HL-60 (cell line): ENCODE measurements around the gene SLC38A6.

Experiments used
- DNase-seq, 2 experiments: peaks; one replicate each; pipeline ENCODE4 v3.0.0-alpha.2; 2010 to 2020; ENCODE audit warnings: low read depth in 1 of 2, low spot score in 1 of 2
- H3K27ac ChIP-seq: fragments of 250-450 bp; sonication (Bioruptor Pico); replicated peaks from 2 replicates; pipeline ENCODE4 v1.5.1; 2020; ENCODE audit warnings: mild to moderate bottlenecking, moderate library complexity
- H3K27me3 ChIP-seq: fragments of 250-450 bp; sonication (Bioruptor Pico); 2 replicates; pipeline ENCODE4 v1.5.1; 2021; ENCODE audit warnings: mild to moderate bottlenecking, moderate library complexity; ENCODE audit not compliant: insufficient read depth, poor library complexity, severe bottlenecking
- H3K4me3 ChIP-seq: replicated peaks from 2 replicates; pipeline ENCODE4 v1.5.1; 2011; ENCODE audit warnings: mild to moderate bottlenecking, control low read depth, low read length; ENCODE audit not compliant: insufficient read depth
- CTCF ChIP-seq: IDR thresholded peaks from one replicate; pipeline ENCODE4 v1.5.1; 2011; ENCODE audit warnings: low read length, control low read depth, inconsistent platforms; ENCODE audit not compliant: insufficient read depth
- GABPA ChIP-seq: IDR thresholded peaks from 2 replicates; pipeline ENCODE4 v1.6.1; 2012; ENCODE audit warnings: low read depth
- POLR2AphosphoS5 ChIP-seq: IDR thresholded peaks from 2 replicates; pipeline ENCODE4 v1.6.1; 2012; ENCODE audit warnings: low read depth
- SPI1 ChIP-seq: IDR thresholded peaks from 2 replicates; pipeline ENCODE4 v1.6.1; 2012; ENCODE audit warnings: low read depth, mild to moderate bottlenecking, borderline replicate concordance
- TF ChIP-seq, protein P1 (sequence below): IDR thresholded peaks from 2 replicates; pipeline ENCODE4 v1.6.1; 2012; ENCODE audit warnings: low read depth; ENCODE audit not compliant: insufficient replicate concordance

Gene SLC38A6

GRCh38 chr14:61033855-61034254 is 52.8 kb downstream of the SLC38A6 start:
- H3K27me3 ChIP-seq: no peaks in the 10 kb centered on the region
- no peak overlapping the region for H3K27ac ChIP-seq
- DNase-seq: no peak
- no peak overlapping the region for H3K4me3 ChIP-seq
- TF ChIP-seq POLR2AphosphoS5 (no peak), SPI1 (no peak), CTCF (no peak), GABPA (no peak)
- TF ChIP-seq, protein P1, sequence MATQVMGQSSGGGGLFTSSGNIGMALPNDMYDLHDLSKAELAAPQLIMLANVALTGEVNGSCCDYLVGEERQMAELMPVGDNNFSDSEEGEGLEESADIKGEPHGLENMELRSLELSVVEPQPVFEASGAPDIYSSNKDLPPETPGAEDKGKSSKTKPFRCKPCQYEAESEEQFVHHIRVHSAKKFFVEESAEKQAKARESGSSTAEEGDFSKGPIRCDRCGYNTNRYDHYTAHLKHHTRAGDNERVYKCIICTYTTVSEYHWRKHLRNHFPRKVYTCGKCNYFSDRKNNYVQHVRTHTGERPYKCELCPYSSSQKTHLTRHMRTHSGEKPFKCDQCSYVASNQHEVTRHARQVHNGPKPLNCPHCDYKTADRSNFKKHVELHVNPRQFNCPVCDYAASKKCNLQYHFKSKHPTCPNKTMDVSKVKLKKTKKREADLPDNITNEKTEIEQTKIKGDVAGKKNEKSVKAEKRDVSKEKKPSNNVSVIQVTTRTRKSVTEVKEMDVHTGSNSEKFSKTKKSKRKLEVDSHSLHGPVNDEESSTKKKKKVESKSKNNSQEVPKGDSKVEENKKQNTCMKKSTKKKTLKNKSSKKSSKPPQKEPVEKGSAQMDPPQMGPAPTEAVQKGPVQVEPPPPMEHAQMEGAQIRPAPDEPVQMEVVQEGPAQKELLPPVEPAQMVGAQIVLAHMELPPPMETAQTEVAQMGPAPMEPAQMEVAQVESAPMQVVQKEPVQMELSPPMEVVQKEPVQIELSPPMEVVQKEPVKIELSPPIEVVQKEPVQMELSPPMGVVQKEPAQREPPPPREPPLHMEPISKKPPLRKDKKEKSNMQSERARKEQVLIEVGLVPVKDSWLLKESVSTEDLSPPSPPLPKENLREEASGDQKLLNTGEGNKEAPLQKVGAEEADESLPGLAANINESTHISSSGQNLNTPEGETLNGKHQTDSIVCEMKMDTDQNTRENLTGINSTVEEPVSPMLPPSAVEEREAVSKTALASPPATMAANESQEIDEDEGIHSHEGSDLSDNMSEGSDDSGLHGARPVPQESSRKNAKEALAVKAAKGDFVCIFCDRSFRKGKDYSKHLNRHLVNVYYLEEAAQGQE: no peak

DNA sequence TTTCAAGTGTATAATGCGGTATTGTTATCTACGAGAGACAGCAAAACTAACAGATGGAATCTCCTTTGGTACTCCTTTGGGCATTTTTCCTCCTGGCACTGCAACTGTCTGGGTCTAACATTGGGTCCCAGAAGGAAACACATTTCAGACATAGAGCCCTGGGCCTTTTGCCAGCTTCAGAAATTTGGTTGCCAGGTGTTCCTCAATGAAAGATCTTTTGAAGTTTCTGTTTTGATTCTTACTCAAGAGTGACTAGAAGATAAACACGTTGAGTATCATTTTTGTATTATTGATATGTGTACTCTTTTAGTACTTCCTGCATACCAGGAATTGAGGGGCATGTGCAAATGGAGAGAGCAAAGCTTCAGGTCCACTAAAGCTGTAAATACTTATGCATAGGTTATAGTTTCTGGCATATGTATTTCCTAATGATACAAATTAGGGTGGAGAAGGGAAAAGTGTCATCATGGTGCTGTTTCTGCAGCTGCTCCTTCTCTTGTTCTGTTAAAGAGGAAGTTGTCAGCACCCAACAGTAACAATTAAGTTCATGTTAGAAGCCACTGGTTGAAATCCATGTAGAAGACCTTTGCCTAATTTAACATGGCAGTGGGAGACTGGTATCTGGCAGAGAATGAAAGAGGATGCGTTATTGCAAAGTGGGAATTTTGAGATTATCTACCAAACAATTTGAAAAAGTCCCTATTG is 53.5 kb downstream of the SLC38A6 start:
- DNase-seq: peak in 1 of 2 experiments; percentile 45
- no peak overlapping the region for H3K4me3 ChIP-seq
- H3K27ac ChIP-seq: no peak overlapping the region

DNA sequence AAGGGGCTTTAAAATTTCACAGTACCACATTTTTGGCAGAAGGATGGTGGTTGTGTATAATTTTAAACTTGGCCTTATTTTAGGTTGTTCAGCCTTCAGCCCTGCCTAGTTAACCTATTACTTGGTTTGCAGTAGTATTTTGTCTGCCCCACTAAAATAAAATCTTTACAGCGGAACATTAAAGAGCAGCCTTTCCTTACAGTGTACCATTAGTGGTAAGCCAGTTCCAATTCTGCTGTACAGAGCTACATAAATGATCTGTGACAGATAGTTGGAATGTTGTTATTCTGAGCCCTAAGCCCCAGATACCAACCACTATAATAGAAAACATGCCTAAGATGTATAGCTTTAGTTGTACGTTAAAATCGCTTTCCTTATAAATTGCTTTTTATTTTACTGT is 56.2 kb downstream of the SLC38A6 start:
- no peak for TF ChIP-seq CTCF
- no peak for TF ChIP-seq POLR2AphosphoS5
- TF ChIP-seq SPI1: no peak
- TF ChIP-seq, protein P1: no peak
- TF ChIP-seq GABPA: no peak
- no peak for DNase-seq
- Histone ChIP-seq H3K27ac (no peak overlapping the region), H3K27me3 (no peaks in the 10 kb centered on the region), H3K4me3 (no peak overlapping the region)

More for the DNA sequence above, 53.5 kb downstream of the SLC38A6 start:
- H3K27me3 ChIP-seq: no peaks in the 10 kb centered on the region
- TF ChIP-seq GABPA: no peak
- TF ChIP-seq, protein P1: no peak
- no peak for TF ChIP-seq POLR2AphosphoS5
- TF ChIP-seq SPI1: no peak; the same call in 1 of the 2 replicates
- no peak for TF ChIP-seq CTCF
